Activated CD8-positive, alpha-beta T cell treated with anti-CD3 and anti-CD28 coated beads for 36 hours (primary cell): ENCODE results near the gene KIRREL3. TPM values are rescaled to one million over a fixed set of nuclear protein-coding genes. Genes with fewer than 3 reads are reported as not detected.

Experiments
- ATAC-seq: fragments of 200-7000 bp; cut with Tn5 transposase; one replicate; pipeline ENCODE4 v1.10.0; 2021; ENCODE audit warnings: mild to moderate bottlenecking, moderate library complexity
- CTCF ChIA-PET: fragments of 350-600 bp; sonication (Branson Sonifier 250); formaldehyde crosslinking; loops from one replicate; lab custom pipeline; 2021; ENCODE audit warnings: antibody characterized with exemption; lab: Charles Lee
- POLR2A ChIA-PET: fragments of 350-600 bp; sonication (Branson Sonifier 250); formaldehyde crosslinking; loops from one replicate; lab custom pipeline; 2021; ENCODE audit warnings: antibody characterized with exemption; lab: Charles Lee
- DNase-seq: peaks from one replicate; pipeline ENCODE4 v3.0.0-alpha.2; 2020
- H3K27ac Mint-ChIP-seq: one replicate; pipeline ENCODE4 v1.8.0; 2021; ENCODE audit warnings: mild to moderate bottlenecking, mixed read lengths
- H3K27me3 Mint-ChIP-seq: one replicate; pipeline ENCODE4 v1.8.0; 2021; ENCODE audit warnings: mixed read lengths
- H3K36me3 Mint-ChIP-seq: one replicate; pipeline ENCODE4 v1.8.0; 2021; ENCODE audit warnings: low read depth, mixed read lengths
- H3K4me1 Mint-ChIP-seq: one replicate; pipeline ENCODE4 v1.8.0; 2021; ENCODE audit warnings: low read depth, mixed read lengths
- H3K4me3 Mint-ChIP-seq: one replicate; pipeline ENCODE4 v1.8.0; 2021; ENCODE audit warnings: mild to moderate bottlenecking, moderate library complexity, mixed read lengths
- H3K9me3 Mint-ChIP-seq: one replicate; pipeline ENCODE4 v1.8.0; 2021; ENCODE audit warnings: mixed read lengths
- intact Hi-C: fragments of 100-400 bp; cut with micrococcal nuclease; formaldehyde crosslinking; loops from one replicate; pipeline ENCODE4 v1.10.0; 2022
- total RNA-seq, 2 experiments: library from RNA; stranded (reverse); gene quantifications; one replicate each; pipeline ENCODE4 v1.2.3, GENCODE V29; 2021
- TF ChIP-seq, protein P1 (sequence below): fragments of 200-600 bp; IDR thresholded peaks from one replicate; pipeline ENCODE4 v1.8.0; 2022; ENCODE audit warnings: antibody characterized with exemption, mild to moderate bottlenecking

Gene KIRREL3
- total RNA-seq, 2 experiments from 2014 or later, result not detected

DNA sequence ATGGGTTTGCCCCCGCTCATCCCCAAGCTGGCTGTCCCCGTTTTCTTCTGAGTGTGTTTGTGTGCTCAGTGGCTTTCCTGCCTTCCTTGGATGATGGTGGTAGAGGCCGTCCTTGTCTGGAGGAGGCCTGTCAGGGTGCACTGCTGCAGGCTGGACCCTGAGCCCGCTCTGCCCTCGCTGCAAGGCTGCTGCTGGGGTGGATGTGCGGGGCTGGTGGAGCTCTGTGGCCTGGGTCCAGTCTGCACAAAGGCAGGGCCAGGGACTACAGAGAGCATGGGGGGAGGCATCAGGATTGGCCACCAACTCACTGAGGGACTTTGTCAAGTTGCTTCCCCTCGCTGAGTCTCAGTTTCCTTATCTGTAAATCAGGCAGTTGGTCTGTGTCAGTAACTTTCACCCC lies 275.0 kb downstream of the KIRREL3 start:
- no peak for DNase-seq
- no peaks in the 10 kb centered on the region for H3K4me1 Mint-ChIP-seq
- no peak for ATAC-seq
- intact Hi-C loops, result no loop called here
- H3K36me3 Mint-ChIP-seq, result no peaks in the 10 kb centered on the region
- no peaks in the 10 kb centered on the region for H3K27me3 Mint-ChIP-seq
- H3K4me3 Mint-ChIP-seq, result no peak overlapping the region
- TF ChIP-seq, protein P1, sequence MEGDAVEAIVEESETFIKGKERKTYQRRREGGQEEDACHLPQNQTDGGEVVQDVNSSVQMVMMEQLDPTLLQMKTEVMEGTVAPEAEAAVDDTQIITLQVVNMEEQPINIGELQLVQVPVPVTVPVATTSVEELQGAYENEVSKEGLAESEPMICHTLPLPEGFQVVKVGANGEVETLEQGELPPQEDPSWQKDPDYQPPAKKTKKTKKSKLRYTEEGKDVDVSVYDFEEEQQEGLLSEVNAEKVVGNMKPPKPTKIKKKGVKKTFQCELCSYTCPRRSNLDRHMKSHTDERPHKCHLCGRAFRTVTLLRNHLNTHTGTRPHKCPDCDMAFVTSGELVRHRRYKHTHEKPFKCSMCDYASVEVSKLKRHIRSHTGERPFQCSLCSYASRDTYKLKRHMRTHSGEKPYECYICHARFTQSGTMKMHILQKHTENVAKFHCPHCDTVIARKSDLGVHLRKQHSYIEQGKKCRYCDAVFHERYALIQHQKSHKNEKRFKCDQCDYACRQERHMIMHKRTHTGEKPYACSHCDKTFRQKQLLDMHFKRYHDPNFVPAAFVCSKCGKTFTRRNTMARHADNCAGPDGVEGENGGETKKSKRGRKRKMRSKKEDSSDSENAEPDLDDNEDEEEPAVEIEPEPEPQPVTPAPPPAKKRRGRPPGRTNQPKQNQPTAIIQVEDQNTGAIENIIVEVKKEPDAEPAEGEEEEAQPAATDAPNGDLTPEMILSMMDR, result no peak
- H3K9me3 Mint-ChIP-seq, result no peaks in the 10 kb centered on the region
- no peak overlapping the region for H3K27ac Mint-ChIP-seq
- CTCF ChIA-PET, result no interaction called here
- POLR2A ChIA-PET, result no interaction called here

DNA sequence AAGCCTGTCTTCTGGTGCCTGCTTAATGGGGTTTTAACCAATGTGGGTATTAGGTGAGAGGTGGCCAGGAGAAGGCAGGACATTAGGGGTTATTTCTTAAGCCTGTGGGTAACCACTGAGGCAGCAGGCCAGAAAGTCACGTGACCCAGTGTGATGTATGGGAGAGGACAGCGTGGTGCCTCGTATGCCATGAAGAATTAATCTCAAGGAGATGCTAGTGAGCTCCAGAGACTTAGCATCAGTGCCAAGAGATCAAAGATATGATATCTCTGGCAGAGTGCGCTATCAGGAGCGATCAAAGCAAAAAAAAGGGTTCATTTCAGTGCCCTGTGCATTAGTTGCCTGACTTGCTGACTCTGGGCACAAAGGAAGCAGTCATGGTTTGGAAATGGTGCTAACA lies 275.5 kb downstream of the KIRREL3 start:
- Mint-ChIP-seq H3K9me3 (no peaks in the 10 kb centered on the region), H3K4me3 (no peak overlapping the region), H3K36me3 (no peaks in the 10 kb centered on the region), H3K27me3 (no peaks in the 10 kb centered on the region), H3K4me1 (no peaks in the 10 kb centered on the region), H3K27ac (no peak overlapping the region)
- TF ChIP-seq, protein P1, result no peak
- POLR2A ChIA-PET, result no interaction called here
- intact Hi-C loops, result no loop called here
- ATAC-seq (no peak), DNase-seq (no peak)
- CTCF ChIA-PET, result no interaction called here

DNA sequence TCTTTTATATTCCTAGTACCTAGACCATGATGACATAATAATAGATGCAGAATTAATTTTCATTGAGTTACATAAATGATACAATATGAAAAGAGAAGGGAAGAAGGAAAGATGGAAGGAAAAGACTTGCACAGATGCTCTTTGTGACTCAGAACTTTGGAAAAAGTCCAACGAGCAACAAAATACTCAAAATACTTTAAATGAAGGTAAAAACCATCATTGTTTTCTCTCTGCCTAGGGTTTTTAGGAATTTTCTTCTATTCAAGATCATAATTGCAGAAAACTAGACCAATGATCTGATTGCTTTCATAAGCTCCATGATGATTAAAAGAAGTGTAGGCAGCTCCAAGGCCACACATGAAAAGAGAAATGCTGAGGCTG lies 276.9 kb downstream of the KIRREL3 start:
- Mint-ChIP-seq H3K4me3 (no peak overlapping the region), H3K36me3 (no peaks in the 10 kb centered on the region), H3K4me1 (no peaks in the 10 kb centered on the region), H3K27ac (no peak overlapping the region), H3K9me3 (no peaks in the 10 kb centered on the region), H3K27me3 (peaks cover 2% of the 10 kb centered on the region)
- no peak for ATAC-seq
- CTCF ChIA-PET, result interaction anchor here (1.0 kb wide), 1 partner anchor 267 kb away, joined by 3 read pairs; no protein-coding TSS in a partner anchor
- DNase-seq, result no peak
- intact Hi-C loops, result no loop called here
- TF ChIP-seq, protein P1, result no peak
- POLR2A ChIA-PET, result no interaction called here

DNA sequence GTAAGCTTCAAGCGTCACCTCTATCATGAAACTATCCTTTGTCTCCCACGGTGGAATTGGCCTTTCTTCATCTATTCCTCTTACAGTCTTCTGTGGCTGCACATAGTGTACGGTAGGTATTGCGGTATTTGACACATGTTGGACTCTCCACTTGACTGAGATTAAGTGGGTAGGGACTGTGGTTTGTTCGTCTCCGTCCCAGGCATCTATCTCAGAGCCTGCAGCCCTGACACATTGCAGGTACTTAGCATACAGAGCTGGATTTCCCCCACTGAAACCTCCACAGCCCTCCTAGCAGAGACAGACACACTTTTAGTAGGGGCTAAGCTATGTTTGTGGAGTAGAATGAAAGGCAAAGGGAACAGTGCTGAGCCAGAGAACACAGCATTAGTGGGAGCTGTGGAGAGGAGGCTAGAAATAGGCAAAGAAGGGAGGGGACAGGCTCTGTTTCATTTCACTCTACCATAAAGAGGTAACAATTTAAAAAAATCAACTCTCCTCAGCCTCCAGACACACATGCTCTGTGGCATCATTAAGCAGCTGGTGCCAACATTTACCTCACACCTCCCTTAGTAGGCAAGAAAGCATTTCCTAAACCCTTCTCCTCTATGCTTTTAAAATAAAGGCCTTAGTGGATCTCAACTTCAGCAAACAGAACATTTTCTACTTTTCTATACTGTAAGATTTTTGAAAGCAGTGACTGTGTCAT lies 277.5 kb downstream of the KIRREL3 start:
- POLR2A ChIA-PET, result no interaction called here
- DNase-seq (no peak), ATAC-seq (no peak)
- Mint-ChIP-seq H3K4me1 (no peaks in the 10 kb centered on the region), H3K9me3 (no peaks in the 10 kb centered on the region), H3K27me3 (peaks cover 2% of the 10 kb centered on the region), H3K27ac (no peak overlapping the region), H3K36me3 (no peaks in the 10 kb centered on the region), H3K4me3 (no peak overlapping the region)
- intact Hi-C loops, result no loop called here
- CTCF ChIA-PET, result interaction anchor here (1.0 kb wide), 1 partner anchor 267 kb away, joined by 3 read pairs; no protein-coding TSS in a partner anchor
- TF ChIP-seq, protein P1, result no peak

DNA sequence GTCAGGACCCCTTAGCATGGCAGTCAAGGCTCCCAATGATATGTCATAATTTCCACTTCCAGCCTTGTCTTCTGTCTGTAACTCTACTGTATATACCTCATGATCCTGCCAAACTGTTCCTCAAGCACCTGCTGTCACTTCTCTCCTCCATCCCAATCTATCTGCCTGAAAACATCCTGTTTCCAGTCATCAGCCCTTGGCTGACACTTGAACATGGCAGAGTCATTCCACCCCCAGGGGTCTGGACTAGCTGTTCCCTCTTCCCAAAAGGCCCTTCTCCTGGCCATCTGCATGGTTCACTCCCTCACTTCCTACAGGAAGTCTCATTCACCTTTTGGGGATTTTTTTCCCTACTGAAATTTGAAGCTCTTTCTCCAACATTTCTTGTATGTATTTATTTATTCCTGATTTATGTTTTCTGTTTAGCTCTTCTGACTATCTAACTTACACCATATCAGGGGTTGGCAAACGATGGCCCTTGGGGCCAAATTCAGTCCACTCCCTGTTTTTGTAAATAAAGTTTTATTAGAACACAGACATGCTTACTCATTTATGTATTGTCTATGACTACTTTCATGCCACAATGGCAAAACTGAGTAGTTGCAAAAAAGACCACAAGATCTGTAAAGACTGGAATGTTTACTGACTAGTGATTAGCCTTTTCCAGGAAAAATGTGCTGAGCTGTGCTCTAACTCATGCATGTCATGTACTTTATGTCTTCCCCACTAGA lies 278.4 kb downstream of the KIRREL3 start:
- DNase-seq (no peak), ATAC-seq (no peak)
- Mint-ChIP-seq H3K4me1 (no peaks in the 10 kb centered on the region), H3K4me3 (no peak overlapping the region), H3K9me3 (no peaks in the 10 kb centered on the region), H3K27ac (no peak overlapping the region), H3K27me3 (peaks cover 2% of the 10 kb centered on the region), H3K36me3 (no peaks in the 10 kb centered on the region)
- ChIA-PET CTCF (no interaction called here), POLR2A (no interaction called here)
- TF ChIP-seq, protein P1, result no peak
- intact Hi-C loops, result no loop called here
